Measurements from ENCODE around the gene KRT76. TPM values are rescaled to one million over a fixed set of nuclear protein-coding genes. Genes with fewer than 3 reads are reported as not detected.

KRT76 gene
- total RNA-seq, 4 donors from 2014 or later: not detected

GRCh38 chr12:52813203-52813819, 36.2 kb upstream of the KRT76 start:
- no peak overlapping the region for H3K4me3 ChIP-seq
- DNase-seq: no peak
- in situ Hi-C loops (cut with MboI; ENCODE audit: low sequenced_read_pairs in 4 of 4): no loop called here
- H3K9me3 ChIP-seq: no peaks in the 10 kb centered on the region
- H3K27me3 ChIP-seq: peaks cover 0 to 10% (median 0%) of the 10 kb centered on the region in 3 donors
- no peaks in the 10 kb centered on the region for H3K4me1 ChIP-seq
- ATAC-seq: no peak
- H3K36me3 ChIP-seq: no peaks in the 10 kb centered on the region
- H3K27ac ChIP-seq: no peak overlapping the region
- no peak for TF ChIP-seq POLR2A (IDR thresholded peaks at IDR 0.05)
- TF ChIP-seq, protein P1, sequence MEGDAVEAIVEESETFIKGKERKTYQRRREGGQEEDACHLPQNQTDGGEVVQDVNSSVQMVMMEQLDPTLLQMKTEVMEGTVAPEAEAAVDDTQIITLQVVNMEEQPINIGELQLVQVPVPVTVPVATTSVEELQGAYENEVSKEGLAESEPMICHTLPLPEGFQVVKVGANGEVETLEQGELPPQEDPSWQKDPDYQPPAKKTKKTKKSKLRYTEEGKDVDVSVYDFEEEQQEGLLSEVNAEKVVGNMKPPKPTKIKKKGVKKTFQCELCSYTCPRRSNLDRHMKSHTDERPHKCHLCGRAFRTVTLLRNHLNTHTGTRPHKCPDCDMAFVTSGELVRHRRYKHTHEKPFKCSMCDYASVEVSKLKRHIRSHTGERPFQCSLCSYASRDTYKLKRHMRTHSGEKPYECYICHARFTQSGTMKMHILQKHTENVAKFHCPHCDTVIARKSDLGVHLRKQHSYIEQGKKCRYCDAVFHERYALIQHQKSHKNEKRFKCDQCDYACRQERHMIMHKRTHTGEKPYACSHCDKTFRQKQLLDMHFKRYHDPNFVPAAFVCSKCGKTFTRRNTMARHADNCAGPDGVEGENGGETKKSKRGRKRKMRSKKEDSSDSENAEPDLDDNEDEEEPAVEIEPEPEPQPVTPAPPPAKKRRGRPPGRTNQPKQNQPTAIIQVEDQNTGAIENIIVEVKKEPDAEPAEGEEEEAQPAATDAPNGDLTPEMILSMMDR (IDR thresholded peaks at IDR 0.05 in 4 of 5, conservative IDR thresholded peaks at IDR 0.05 in 1 of 5): no peak
- intact Hi-C loops (cut with DNase I; ENCODE audit: low total_unique reads): no loop called here

DNA sequence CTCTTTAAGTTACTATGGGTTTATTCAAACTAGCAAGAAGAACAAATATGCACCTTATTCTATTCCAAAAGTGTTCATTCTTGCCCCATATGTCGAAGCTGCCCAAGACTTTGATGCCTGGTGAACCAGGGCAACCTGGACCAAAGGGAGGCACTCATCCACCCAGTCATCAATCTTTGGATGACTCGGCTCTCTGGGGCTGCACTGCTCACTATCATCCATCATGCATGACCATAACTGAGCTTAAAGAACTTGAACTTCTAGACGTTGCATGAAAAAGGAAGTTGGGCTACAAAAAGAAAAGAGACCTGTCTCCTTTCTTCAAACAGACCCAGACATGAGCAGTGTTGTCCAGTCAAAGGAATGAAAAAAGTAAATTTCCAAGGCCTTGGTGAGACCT, 35.6 kb upstream of the KRT76 start:
- DNase-seq: no peak

DNA sequence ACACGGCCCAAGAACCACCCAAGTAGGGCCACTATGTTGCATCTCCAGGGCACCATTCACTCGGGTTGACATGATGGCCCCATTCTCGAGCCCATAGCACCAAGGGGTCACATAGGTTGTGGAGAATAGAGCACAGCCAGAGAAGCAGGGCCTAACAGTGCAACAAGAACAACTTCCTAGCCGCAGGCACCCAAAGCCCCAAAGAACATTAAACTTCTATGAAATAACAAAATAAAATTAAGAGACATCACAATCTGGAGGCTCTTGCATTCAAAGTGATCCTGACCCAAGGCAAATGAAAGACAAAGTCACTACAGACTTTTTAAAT, 34.9 kb upstream of the KRT76 start:
- intact Hi-C loops (cut with DNase I; ENCODE audit: low total_unique reads): no loop called here
- in situ Hi-C loops (cut with MboI; ENCODE audit: low sequenced_read_pairs in 4 of 4): no loop called here
- Histone ChIP-seq H3K27me3 (no peaks in the 10 kb centered on the region), H3K4me1 (no peaks in the 10 kb centered on the region), H3K36me3 (no peaks in the 10 kb centered on the region), H3K27ac (no peak overlapping the region), H3K9me3 (no peaks in the 10 kb centered on the region), H3K4me3 (no peak overlapping the region)
- DNase-seq: no peak
- TF ChIP-seq, protein P1 (IDR thresholded peaks at IDR 0.05 in 4 of 5, conservative IDR thresholded peaks at IDR 0.05 in 1 of 5): no peak
- TF ChIP-seq POLR2A (IDR thresholded peaks at IDR 0.05): no peak
- no peak for ATAC-seq

More for the DNA sequence above, 35.6 kb upstream of the KRT76 start:
- H3K9me3 ChIP-seq: no peaks in the 10 kb centered on the region
- in situ Hi-C loops (cut with MboI; ENCODE audit: low sequenced_read_pairs in 4 of 4): no loop called here
- TF ChIP-seq POLR2A (IDR thresholded peaks at IDR 0.05): no peak
- TF ChIP-seq, protein P1 (IDR thresholded peaks at IDR 0.05 in 4 of 5, conservative IDR thresholded peaks at IDR 0.05 in 1 of 5): no peak
- H3K4me1 ChIP-seq: no peaks in the 10 kb centered on the region
- H3K4me3 ChIP-seq: no peak overlapping the region
- intact Hi-C loops (cut with DNase I; ENCODE audit: low total_unique reads): no loop called here
- no peak for ATAC-seq
- H3K36me3 ChIP-seq: no peaks in the 10 kb centered on the region
- peaks cover 0 to 6% (median 0%) of the 10 kb centered on the region in 3 donors for H3K27me3 ChIP-seq
- no peak overlapping the region for H3K27ac ChIP-seq

DNA sequence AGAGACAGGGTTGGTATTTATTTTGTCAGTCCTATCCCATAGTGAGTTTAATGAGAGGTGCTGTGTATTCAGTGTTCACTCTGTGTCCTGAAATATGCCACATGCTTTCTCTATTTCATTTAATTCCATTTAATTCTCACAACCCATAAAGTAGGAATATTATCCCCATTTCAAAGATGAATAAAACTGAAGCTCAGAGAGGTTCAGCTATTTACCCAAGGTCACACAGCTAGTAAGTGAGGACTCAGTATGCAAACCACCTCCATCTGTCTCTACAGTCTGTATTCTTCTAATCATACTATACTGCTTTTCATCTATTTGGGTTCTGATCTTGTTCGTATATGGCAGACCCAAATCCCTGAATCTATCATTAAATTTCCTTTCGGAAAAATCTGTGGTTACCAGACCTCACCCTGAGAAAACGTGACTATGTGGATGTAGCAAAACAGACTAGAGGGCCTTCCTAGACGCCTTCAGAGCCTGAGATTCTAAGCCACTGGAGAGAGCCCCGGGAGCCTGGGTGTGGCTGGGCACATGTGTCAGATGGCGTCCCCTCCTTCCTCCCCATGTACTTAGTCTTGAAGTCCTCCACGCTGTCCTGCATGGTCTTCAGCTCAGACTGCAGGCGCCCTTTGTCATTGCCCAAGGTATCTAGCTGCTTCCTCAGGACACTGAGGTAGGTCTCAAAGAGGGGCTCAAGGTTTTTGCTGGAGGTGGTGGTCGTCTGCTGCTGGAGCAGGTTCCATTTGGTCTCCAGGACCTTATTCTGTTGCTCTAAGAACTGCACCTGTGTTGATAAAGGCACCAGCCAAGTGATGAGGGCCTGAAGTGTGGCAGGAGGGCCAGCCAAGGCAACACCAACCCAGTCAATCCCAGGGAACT, 34.3 kb upstream of the KRT76 start:
- Histone ChIP-seq H3K9me3 (no peaks in the 10 kb centered on the region), H3K27me3 (no peaks in the 10 kb centered on the region), H3K27ac (no peak overlapping the region), H3K4me3 (no peak overlapping the region), H3K36me3 (no peaks in the 10 kb centered on the region), H3K4me1 (no peaks in the 10 kb centered on the region)
- intact Hi-C loops (cut with DNase I; ENCODE audit: low total_unique reads): no loop called here
- in situ Hi-C loops (cut with MboI; ENCODE audit: low sequenced_read_pairs in 4 of 4): no loop called here
- ATAC-seq (no peak), DNase-seq (no peak)
- no peak for TF ChIP-seq POLR2A (IDR thresholded peaks at IDR 0.05)
- TF ChIP-seq, protein P1 (IDR thresholded peaks at IDR 0.05 in 4 of 5, conservative IDR thresholded peaks at IDR 0.05 in 1 of 5): no peak

All from gastrocnemius medialis (tissue), 4 donors.